HCT116 (cell line): ENCODE measurements around the gene ZNF579. TPM values are rescaled to one million over a fixed set of nuclear protein-coding genes. Genes with fewer than 3 reads are reported as not detected.

Experiments used
- CTCF ChIP-seq, 3 experiments: fragments of 200-600 bp in 1 of 3; sonication (generic) in 1 of 3; IDR thresholded peaks in 2 of 3; conservative IDR thresholded peaks in 1 of 3; 2 replicates each; pipeline ENCODE4 v1.5.1; 2012 to 2017; ENCODE audit warnings: low read depth in 2 of 3, low read length in 2 of 3, antibody characterized with exemption in 1 of 3, borderline replicate concordance in 1 of 3, control low read depth in 1 of 3, mild to moderate bottlenecking in 1 of 3, mixed read lengths in 1 of 3, mixed run types in 1 of 3, moderate library complexity in 1 of 3; ENCODE audit not compliant: insufficient read depth in 1 of 3
- ELF1 ChIP-seq: IDR thresholded peaks from 2 replicates; pipeline ENCODE4 v1.6.1; 2012; ENCODE audit warnings: low read depth, borderline replicate concordance
- EZH2phosphoT487 ChIP-seq: fragments of 200-600 bp; IDR thresholded peaks from 2 replicates; pipeline ENCODE4 v1.6.1; 2018; ENCODE audit warnings: antibody characterized with exemption, borderline replicate concordance
- FOSL1 ChIP-seq: IDR thresholded peaks from 2 replicates; pipeline ENCODE4 v1.6.1; 2012; ENCODE audit warnings: low read depth
- POLR2AphosphoS5 ChIP-seq: IDR thresholded peaks from 2 replicates; pipeline ENCODE4 v1.6.1; 2011; ENCODE audit warnings: mild to moderate bottlenecking, low read depth, low read length, moderate library complexity
- SIN3A ChIP-seq: IDR thresholded peaks from 2 replicates; pipeline ENCODE4 v1.6.1; 2012; ENCODE audit warnings: low read depth
- TCF7L2 ChIP-seq: IDR thresholded peaks from 2 replicates; pipeline ENCODE4 v1.7.0; 2011; ENCODE audit warnings: borderline replicate concordance, inconsistent platforms; ENCODE audit not compliant: insufficient read depth, insufficient read length; ENCODE audit errors: extremely low read depth
- ZBTB33 ChIP-seq: IDR thresholded peaks from 2 replicates; pipeline ENCODE4 v1.6.1; 2011; ENCODE audit warnings: mild to moderate bottlenecking, low read length, moderate library complexity; ENCODE audit not compliant: insufficient replicate concordance; ENCODE audit errors: extremely low read depth
- ZNF274 ChIP-seq: fragments of 200-500 bp; sonication (Bioruptor generic); IDR thresholded peaks from 2 replicates; pipeline ENCODE4 v1.6.1; 2014; ENCODE audit warnings: mild to moderate bottlenecking, low read depth, low read length, inconsistent platforms
- total RNA-seq: library from RNA; stranded (reverse); gene quantifications from one replicate; pipeline ENCODE4 v1.2.1, GENCODE V29; 2021; ENCODE audit not compliant: unreplicated experiment

ZNF579 gene
- total RNA-seq, 1 experiment from 2014 or later = 24.1 TPM

- TF ChIP-seq ZBTB33 (no peak), EZH2phosphoT487 (no peak), SIN3A (no peak), TCF7L2 (no peak), POLR2AphosphoS5 (no peak), CTCF (IDR thresholded peaks at IDR 0.05 in 2 of 3, conservative IDR thresholded peaks at IDR 0.05 in 1 of 3; ENCODE audit: borderline replicate concordance in 1 of 3, insufficient read depth in 1 of 3, low read depth in 2 of 3, low read length in 2 of 3) (no peak), ELF1 (no peak), ZNF274 (no peak), FOSL1 (no peak)
These were observed 33.5 kb upstream of the ZNF579 start (continued) for GRCh38 chr19:55613930-55614710.
